ENCODE results near the gene ASB6. TPM values are rescaled to one million over a fixed set of nuclear protein-coding genes. Genes with fewer than 3 reads are reported as not detected.

The ASB6 gene
- total RNA-seq, 1 donor from 2014 or later, result 6.6 TPM

DNA sequence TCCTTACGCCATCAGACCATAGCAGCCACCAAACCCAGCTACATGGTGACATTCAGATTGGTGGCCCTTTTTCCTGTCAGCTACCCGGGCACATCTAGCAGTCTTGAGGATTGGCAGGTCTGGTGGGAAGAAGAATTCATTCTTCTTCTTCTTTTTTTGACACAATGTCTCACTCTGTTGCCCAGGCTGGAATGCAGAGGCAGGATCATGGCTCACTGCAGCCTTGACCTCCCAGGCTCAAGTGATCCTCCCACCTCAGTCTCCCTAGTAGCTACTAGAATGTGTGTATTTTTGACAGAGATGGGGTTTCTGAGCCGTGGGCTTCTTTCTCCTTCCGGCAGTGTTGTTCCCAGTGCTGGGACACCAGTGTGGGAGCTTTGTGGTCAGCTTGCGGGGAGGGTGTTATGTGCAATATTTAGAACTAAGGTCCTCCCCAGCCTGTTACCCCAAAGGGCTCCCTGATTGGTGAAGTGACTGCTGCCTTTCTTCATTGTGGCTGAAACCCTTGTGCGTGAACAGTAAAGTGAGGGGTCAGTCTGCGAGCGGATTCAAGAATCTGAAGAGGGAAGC lies 12.6 kb downstream of the ASB6 start:
- no peak for ATAC-seq
- no peak for DNase-seq (ENCODE audit: low spot score)

DNA sequence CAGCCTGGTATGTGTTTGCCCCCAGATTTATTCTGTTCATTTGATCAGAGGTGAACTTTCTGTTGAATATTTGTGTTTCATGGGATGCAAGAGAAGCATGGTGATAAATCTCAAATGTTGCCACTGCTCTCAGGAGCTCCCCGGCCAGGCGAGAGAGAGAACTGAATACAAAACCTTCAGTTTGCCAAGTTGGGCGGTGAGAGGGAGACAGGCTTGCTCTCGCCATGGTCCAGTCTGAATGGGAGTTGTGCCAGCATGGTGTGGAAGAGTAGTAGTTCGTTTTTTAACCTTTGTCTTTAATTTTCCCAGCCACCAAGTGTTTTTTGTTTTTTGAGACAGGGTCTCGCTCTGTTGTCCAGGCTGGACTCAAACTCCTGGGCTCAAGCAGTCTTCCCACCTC lies 13.2 kb downstream of the ASB6 start:
- no peak for DNase-seq (ENCODE audit: low spot score)
- ATAC-seq, result no peak

DNA sequence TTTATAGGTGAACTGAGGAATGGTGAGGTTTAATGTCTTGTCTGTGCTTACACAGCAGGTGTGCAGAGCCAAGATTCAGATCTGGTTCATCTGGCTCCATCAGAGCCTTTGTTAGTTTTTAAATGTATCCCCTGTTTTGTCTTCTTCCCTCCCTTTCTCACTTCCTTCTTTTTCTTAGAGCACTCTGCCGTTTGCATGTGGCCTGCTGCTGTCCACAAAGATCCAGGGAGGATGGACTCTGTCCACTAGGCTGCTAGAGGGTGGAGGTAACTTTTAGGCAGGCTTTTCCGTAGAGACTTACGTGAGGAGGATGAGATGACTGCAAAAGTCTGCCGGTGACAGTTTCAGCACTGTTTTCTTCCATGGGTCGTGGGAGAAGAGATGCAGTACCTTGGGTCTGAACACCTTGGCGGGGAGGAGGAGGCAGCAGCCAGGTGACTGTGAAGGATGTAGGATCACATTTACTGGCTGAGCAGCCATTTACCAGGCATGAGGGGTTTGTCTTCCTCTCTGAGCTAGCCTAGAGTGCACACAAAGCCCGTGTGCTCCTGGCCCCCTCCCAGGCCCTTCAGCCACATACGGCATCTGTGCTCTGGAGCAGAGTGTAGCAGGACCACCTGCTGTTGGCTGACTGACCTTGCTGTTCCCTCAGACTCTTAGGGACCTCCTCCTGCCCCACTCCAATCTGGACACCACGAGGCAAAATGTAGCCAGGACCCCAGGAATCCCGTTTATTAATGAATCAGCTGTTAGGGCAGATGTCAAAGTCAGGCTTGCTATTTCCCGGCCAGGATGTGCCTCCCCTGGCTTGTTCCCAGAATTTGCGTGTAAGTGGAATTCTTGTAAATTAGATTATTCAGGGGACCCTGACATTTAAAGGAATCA lies 14.2 kb downstream of the ASB6 start:
- DNase-seq (ENCODE audit: low spot score) (no peak), ATAC-seq (no peak)

DNA sequence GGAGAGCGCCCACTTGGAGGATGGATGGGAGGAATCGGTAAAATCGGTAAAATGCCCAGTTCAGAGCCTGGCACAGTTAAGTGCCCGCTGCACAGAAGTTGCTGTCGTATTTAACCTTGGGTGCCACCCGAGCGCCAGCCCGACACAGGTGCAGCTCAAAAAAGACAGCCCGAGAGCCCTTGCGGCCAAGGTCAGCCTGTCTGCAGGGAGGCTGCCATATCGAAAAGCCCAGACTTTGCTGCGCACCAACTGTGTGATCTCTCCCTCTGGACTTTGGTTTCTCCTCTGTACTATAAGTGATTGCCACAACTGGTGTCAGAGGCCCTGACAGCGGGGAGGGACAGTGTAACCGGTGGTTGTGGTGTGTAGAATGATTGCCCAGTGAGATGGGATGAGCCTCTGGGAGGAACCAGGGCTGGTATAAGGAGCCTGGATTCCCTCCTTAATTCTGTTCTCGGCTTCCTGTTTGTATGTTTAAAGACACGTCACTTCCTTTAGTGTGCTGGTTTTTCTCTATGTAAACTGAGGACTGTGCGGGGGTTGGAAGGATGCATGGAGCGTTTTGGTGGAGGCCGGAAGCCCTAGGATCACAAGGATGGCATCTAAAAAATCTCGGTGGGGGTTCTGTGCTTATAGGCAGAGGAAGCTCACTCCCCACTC lies 15.2 kb downstream of the ASB6 start:
- DNase-seq (ENCODE audit: low spot score) (peak; percentile 72), ATAC-seq (peak; percentile 74)

DNA sequence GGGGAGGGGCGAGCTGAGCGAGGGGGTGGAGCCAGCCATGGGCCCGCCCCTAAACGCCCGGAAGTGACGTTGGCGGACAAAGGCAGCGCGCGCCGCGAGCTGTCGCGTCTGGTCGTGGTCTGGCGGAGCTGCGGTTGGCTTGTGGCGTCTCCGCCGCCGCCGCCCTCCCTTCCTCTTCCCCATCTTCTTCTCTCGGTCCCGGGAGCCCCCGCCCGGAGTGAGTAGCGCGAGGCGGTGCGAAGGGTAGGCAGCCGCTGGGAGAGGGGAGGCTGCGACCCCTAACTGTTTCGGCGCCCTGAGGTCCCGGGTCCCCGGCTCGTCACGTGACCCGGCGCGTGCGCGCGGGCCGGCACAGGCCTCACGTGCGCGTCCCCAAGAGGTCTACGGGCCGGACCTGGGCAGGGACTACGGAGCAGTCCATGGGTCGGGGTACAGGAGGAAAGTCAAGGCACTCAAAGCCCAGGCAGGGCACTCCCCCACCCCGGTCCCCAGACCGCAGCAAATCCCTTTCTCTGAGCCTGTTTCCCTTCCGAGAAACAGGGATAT lies 15.8 kb downstream of the ASB6 start, which contains the start of gene NTMT1:
TSS of gene NTMT1 (plus strand) at position 85 of the 546 bp plus-strand sequence. CDS start 6,541 bp downstream, outside the sequence.
- peak; percentile 88 for ATAC-seq
- peak; percentile 92 for DNase-seq (ENCODE audit: low spot score)

DNA sequence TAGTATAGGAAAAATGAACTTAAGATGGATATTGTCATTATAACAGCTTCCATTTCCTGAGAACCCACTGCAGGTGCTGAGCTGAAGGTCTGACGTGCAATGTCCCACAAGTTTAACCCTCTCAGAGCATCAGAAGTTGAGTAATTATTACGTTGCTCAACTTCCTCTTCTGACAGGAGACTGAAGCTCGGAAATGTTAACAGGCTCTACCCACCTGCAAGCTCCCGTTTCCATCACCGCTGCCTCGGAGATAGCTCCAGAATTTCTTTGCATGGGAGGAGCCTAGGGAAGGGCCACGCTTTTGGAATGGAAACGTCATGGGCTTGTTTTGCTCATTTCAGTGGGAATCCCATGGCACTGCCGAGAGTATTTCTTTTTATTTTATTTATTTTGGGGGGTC lies 17.0 kb downstream of the ASB6 start:
- no peak for DNase-seq (ENCODE audit: low spot score)
- no peak for ATAC-seq

DNA sequence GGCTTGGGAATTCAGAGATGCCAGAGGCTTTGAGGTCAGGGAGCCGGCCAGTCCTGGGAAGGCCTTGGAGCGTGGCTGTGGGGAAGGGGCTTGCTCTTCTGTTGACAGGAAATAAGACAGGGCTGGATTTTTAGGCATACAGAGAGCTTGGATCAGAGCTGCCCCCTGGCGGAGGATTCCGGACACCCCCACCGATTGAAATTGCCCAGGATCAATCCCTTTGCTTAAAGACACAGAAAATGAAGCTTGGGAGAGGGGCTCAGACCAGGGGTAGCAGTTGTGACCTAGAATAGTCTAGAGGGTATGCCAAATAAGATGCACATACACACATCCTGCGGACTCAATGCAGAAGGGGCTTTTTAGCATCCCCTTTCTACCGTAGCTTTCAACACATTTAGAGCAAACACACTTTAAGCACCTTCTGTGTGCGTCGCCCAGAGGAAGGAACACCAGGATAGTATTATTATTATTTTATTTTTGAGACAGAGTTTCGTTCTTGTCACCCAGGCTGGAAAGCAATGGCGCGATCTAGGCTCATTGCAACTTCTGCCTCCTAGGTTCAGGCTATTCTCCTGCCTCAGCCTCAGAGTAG lies 17.7 kb downstream of the ASB6 start:
- ATAC-seq, result peak; percentile 16
- DNase-seq (ENCODE audit: low spot score), result no peak

DNA sequence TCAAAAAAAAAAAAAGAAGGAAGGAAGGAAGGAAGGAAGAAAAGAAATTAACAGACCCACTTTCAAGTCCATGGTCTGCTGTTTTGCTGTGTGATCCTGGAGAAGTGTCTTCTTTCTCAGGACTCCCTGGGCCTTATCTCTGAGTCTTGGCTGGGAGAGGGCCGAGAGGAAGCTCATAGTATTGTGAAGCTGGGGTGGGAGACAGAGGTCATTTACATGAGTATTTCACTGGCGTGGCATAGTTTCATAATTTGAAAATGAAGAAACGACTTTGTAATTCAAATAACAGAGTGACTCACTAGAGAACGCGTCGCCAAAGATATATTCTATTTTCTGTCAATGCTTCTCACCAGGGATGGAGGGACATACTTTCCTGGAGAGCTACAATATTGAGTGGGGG lies 18.6 kb downstream of the ASB6 start:
- no peak for ATAC-seq
- DNase-seq (ENCODE audit: low spot score), result no peak

DNA sequence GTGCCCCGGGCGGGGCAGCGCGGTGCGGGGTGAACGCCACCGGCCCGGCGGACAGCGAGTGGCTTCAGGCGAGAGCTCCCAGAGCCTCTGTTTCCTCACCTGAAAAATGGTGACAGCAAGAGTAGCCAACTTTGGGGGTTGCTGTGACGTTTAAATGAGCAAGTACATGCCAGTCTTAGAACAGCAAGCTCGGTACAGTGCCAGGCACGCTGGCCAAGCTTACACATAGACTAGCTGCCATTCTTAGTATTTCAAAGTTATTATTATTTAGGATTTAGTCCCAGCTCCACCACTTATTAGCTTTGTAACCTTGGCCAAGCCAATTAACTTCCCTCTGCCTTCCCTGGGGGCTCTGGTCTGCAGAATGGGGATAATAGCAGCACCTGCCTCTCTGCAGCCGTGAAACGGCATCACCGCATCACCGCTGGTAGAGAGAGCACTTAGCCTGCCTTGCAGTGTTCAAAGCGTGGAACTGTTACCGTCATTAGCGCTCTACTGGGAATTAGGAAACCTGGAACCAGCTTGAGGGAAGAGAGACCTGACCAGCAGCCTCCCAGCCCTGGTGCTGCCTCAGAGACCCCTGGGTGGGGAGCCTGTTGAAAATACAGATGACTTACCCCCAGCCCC lies 21.2 kb downstream of the ASB6 start, which contains the start of gene C9orf50:
TSS of gene C9orf50 (minus strand) at position 433 of the 627 bp plus-strand sequence. CDS start 527 bp downstream, outside the sequence.
- no peak for DNase-seq (ENCODE audit: low spot score)

DNA sequence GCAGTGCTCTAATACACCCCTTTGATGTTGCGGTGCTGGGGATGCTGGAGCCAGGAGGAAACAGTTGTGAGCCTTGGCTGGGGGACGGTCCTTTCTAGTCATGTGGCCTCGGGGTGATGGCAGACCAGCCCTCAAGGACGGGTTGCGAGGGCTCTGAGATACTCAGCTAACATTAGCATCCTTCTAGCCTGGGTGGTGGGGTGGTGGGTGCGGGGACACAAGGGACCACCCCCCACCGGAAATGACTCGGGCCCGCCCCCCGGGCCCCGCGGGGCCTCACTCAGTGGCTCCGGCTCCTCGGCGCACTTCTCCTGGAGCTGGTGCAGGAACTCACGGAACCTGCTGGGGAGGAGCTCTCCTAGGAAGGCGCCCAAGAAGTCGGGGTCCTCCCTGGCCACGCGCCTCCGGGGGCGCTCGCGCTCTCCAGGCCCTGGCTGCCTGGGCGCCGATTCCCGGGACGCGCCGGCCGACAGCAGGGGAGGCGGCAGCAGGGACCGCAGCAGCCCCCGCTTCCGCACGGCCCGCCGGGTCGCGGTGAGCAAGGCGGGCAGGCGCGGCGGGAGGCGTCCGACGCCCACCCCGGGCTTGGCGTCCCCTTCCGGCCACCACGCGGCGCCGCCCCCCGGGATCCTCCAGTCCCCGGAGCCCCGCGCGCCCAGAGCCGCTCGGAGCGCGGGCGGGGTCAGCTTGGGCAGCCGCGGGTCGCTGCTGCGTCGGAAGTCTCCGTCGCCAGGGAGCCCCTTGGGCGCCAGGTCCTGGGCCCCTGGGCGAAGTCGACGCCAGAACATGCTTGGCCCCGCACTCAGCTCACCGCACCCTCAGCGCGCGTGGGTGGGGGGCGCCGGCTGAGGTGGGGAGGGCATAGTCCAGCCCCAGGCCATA lies 21.9 kb downstream of the ASB6 start:
- ATAC-seq (peak; percentile 12), DNase-seq (ENCODE audit: low spot score) (no peak)

More for the DNA sequence above, 21.2 kb downstream of the ASB6 start, which contains the start of gene C9orf50:
- peak; percentile 47 for ATAC-seq

DNA sequence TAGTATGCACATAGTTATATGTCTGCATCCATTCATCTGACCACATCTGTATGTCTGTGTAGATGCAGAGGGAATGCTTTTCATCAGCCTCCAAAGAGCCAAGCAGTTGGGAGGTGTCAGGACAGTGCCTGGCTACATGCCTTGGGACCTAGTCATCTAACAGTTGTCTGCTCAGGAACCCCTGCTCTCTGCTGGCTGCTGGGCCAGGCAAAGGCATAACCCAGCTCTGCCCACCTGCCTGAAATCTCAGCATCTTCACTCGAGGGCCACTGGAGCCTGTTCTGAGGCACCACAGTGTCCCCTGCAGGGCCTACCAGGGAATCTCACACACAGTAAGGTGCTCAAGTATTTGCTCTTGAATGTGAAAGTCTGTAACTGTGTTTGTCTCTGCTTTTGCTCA lies 24.8 kb downstream of the ASB6 start:
- DNase-seq (ENCODE audit: low spot score) (no peak), ATAC-seq (peak; percentile 56)

DNA sequence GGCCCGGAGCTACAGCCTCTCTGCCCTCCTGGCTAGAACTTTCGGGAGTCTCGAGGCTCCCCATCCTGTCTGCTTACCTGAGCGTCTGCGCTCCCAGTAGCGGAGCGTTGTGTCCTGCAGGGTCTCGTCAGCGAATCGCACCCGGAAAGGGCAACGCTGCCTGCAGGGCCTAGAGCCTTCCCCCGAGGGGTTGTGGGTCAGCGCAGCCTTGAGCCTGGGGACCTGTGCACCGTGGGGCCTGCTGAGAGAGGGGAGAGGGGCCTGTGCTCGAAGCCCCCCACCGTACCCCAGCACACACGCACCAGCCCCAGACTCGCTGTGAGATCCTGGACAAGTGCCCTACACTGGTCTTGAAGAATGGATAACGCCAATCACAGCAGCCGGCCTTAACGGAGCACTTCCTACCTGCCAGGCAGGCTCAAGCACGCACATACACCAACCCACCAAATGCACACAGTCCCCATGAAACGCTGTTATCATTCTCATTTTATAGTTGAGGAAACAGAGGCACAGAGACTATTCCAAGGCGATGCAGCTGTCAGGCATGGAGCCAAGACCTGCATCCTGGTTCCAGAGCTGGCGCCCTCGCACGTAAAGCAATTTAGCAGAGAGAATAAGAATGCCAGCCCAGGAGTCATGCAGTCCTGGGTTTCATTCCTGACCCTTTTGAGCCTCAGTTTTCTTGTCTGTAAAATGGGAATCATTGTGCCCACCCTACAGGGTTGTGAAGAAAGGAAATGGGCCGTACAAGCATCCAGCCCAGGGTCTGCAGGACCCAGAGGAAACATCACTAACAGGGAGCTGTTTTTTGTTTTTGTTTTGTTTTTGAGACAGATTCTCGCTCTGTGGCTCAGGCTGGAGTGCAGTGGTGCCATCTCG lies 26.3 kb downstream of the ASB6 start:
- DNase-seq (ENCODE audit: low spot score) (no peak), ATAC-seq (no peak)

DNA sequence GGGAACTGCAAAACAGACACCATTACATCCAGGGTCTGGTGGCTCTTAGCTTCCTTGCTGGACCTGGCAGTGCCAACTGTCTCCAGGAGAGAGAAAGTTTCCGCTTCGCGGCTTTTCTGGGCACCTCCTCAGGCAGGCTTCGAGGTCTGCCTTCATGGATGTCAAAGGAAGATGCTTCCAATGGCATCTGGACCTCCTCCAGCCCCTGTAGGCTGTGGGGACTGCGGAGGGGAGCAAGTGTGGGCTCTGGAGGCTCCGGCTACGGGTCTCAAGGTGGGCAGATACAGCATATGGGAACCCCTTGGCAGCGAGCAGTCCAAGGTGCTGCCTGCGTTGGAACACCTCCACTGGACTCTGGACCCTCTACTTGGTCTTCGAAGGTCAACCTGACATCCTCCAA lies 27.0 kb downstream of the ASB6 start:
- ATAC-seq (no peak), DNase-seq (ENCODE audit: low spot score) (no peak)

DNA sequence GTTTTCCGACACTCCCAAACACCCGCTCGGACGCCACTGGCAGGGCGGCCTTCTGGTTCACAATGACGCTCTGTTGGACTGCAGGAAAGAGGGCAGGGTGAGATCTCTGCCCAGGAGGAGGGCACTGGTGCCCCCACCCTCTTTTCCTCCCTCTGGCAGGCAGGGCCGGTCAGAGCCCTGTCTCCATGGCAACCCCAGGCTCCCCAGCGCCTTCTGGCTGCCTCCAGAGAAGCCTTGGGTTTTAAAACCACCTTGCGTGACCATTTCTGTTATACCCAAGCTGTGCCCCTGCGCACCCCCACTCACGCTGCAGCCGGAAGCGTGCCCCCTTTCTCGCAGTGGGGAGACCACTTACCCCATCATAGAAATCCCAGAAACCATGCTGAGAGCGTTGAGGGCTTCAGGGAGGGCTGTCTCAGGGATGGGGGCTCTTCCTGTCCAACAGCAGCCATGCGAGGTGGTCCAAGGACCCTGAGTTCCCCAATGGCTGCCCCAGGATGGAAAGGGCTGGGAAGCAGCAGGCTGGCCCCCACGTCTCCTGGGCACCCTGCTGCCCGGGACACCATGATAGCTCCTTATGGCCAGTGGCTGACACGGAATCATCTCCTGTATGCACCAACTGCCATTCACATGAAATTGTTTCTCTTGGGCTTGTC lies 28.3 kb downstream of the ASB6 start:
- ATAC-seq (no peak), DNase-seq (ENCODE audit: low spot score) (no peak)

DNA sequence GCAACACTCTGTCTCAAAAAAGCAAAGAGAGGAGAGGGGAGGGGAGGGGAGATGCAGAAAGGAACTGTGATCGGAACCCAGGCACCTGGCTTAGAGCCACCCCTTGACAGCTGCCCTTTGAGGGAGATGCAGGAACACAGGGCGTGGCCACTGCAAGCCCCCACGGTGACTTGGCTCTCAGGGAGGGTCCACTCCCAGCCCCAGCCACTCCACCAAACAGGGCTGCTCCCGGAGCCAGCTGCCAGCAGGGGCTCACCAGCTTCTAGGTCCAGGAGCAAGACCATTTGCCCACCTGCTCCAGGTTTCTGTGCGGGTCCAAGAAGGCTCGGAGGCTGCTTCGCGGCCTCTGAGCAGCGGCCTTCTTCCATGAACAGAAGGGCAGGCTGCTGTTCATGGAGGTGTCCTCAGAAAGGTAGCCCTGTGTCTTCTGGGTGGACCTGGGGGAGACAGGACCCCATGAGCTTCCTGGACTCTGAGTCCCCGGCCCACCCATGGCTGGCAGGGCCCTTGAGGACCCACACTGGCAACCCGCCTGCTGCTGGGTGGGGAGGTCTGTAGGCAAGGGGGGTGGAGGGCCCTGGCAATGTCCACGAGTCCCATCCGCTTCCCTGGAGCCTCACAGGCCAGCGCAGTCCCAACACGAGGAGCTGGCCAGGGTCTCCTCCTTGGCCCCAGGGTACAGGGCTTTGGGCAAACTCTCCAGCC lies 29.0 kb downstream of the ASB6 start:
- ATAC-seq, result no peak
- no peak for DNase-seq (ENCODE audit: low spot score)

DNA sequence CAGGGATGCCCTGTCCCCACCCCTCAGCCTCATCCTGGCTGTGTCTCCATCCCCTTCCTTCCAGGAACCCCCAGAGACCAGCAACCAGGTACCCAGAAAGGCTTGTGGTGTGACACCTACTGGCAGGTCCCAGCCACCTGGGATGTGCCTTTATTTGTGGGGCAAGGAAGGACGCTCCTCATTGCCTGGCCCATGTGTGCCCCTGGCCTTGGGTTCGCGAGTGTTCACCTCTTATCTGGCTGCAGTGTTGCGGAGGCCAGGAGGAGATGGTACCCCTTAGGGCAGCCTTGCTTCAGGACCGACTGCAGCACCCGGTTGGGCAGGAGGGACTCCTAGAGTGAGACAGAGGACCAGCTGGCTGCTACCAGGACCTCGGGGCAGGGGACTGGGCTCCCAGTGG lies 29.8 kb downstream of the ASB6 start:
- ATAC-seq, result no peak
- DNase-seq (ENCODE audit: low spot score), result no peak

DNA sequence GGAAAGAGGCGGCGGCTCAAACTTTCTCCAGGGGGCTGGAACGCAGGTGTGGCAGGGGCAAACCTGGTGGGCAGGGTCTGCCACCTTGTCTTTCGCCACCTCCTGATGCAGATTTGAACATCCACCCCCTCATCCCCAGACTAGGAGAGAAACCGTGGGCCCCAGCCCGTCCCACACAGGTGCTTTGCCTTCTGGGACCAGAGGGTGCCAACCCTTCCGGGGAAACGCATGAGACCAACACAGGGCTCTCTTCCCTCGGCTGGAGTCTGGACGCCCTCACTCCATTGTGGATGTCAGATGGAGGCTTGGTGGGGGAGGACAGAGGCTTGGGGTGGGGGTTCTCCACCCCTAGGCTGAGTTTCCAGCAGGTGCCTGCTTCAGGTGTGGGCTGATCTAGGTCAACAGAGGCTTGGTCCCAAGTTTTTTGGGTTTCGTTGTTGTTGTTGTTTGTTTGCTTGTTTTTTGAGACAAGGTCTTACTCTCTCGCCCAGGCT lies 30.6 kb downstream of the ASB6 start:
- ATAC-seq (no peak), DNase-seq (ENCODE audit: low spot score) (no peak)
